NCI-H526 treated with DMSO at 0.1 percent for 48 hours (cell line): ENCODE data around the gene CCDC27.
"Not testable (repeated sequence)": the region's sequence is repeated elsewhere in the genome, so short reads cannot be mapped to it uniquely, and the experiment has no call there.

Source experiments
- DNase-seq: peaks from one replicate; lab custom pipeline; 2025; lab: John Stamatoyannopoulos, UW

The CCDC27 gene

GRCh38 chr1:3736708-3737107 is 15.5 kb upstream of the CCDC27 start:
- no peak for DNase-seq

GRCh38 chr1:3738943-3739342 is 13.3 kb upstream of the CCDC27 start:
- no peak for DNase-seq

- no peak for DNase-seq
Observed at GRCh38 chr1:3740042-3740441, 12.2 kb upstream of the CCDC27 start.

GRCh38 chr1:3740752-3741151 is 11.5 kb upstream of the CCDC27 start:
- no peak for DNase-seq

- DNase-seq, result no peak
Observed at GRCh38 chr1:3741566-3742438, 10.4 kb upstream of the CCDC27 start.

- no peak for DNase-seq
Observed at GRCh38 chr1:3742439-3743298, 9.6 kb upstream of the CCDC27 start.

- no peak for DNase-seq
Observed at GRCh38 chr1:3743421-3743820, 8.8 kb upstream of the CCDC27 start.

- no peak for DNase-seq
Observed at GRCh38 chr1:3743826-3744225, 8.4 kb upstream of the CCDC27 start.

- no peak for DNase-seq
Observed at GRCh38 chr1:3744646-3745045, 7.6 kb upstream of the CCDC27 start.

GRCh38 chr1:3745071-3745470 is 7.2 kb upstream of the CCDC27 start:
- no peak for DNase-seq

- no peak for DNase-seq
Observed at GRCh38 chr1:3745590-3746381, 6.5 kb upstream of the CCDC27 start.

- peak; percentile 25 for DNase-seq
Observed at GRCh38 chr1:3746389-3746829, 5.8 kb upstream of the CCDC27 start.

- DNase-seq, result peak; percentile 80
Observed at GRCh38 chr1:3746830-3747521, 5.3 kb upstream of the CCDC27 start.

GRCh38 chr1:3747522-3747848 is 4.8 kb upstream of the CCDC27 start:
- no peak for DNase-seq

GRCh38 chr1:3747903-3748302 is 4.3 kb upstream of the CCDC27 start:
- DNase-seq, result no peak

GRCh38 chr1:3748316-3748900 is 3.8 kb upstream of the CCDC27 start:
- DNase-seq, result not testable (repeated sequence)

- no peak for DNase-seq
Observed at GRCh38 chr1:3749512-3749911, 2.7 kb upstream of the CCDC27 start.

GRCh38 chr1:3750741-3751140 is 1.5 kb upstream of the CCDC27 start:
- no peak for DNase-seq

GRCh38 chr1:3753656-3754454 is 1.6 kb downstream of the CCDC27 start:
- DNase-seq, result no peak

GRCh38 chr1:3756394-3756793 is 4.1 kb downstream of the CCDC27 start:
- DNase-seq, result no peak
